HG02938 (cell line): ENCODE measurements around the gene LEMD3.
A peak's percentile ranks its signal among the peaks of the same experiment; 100 is the strongest.
"Not testable (repeated sequence)": the region's sequence is repeated elsewhere in the genome, so short reads cannot be mapped to it uniquely, and the experiment has no call there.

Source experiments
- ATAC-seq: cut with Tn5 transposase; IDR thresholded peaks from one replicate; pipeline ENCODE4 v1.9.1; 2021; ENCODE audit warnings: mild to moderate bottlenecking, moderate library complexity; ENCODE audit not compliant: unreplicated experiment

LEMD3 gene

DNA sequence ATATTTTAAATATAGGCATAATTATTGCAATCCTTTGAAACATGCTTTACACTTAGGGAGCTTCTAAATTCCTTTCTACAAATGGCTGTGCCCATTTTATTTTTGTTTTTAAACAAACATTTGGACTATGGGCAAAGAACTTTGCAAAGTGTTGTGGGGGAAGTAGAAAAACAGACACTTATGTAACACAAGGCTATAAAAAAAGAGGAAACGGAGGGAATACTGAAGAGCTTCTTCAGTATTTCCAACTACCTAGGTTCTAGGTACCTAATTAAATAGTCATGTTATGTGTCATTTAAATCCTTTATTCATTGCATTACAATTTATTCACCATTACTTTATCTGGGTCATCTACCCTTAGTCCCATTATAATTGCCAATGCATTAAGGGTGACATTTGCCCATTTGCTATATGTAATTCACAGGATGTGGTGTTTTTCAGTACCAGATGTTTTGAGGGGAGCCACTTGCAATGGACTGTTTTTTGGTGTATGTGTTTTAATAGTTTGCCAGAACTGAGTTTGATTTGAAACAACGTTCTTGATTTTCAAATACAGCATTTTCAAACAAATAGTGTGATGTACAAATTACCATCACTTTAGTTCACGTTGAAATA lies 107.6 kb downstream of the LEMD3 start:
- no peak for ATAC-seq

DNA sequence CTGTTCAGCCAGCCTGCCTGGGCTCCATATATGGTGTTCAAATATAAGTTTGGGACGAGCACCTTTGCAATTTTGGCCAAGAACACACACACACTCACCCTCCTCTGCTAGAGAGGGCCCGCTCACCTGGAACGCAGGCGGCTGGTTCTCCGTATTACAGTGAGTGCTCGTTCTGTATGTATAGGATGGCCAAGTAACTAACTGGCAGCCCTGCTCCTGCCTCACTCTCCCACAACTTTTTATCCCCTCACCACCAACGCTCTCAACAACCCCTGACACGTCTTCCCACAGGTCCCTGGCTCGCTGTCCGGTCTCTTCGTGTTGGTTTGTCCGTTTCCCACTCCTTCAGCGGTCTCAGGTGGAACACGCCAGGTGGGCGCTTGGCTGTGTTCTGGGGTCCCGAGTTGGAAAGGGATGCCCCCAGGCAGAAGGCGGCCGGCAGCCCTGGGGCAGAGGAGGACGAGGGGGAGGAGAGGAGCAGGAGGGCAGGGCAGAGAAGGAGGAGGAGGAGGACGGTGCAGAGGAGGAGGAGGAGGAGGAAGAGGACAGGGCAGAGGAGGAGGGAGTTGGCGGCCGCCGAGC lies 108.7 kb downstream of the LEMD3 start:
- no peak for ATAC-seq

DNA sequence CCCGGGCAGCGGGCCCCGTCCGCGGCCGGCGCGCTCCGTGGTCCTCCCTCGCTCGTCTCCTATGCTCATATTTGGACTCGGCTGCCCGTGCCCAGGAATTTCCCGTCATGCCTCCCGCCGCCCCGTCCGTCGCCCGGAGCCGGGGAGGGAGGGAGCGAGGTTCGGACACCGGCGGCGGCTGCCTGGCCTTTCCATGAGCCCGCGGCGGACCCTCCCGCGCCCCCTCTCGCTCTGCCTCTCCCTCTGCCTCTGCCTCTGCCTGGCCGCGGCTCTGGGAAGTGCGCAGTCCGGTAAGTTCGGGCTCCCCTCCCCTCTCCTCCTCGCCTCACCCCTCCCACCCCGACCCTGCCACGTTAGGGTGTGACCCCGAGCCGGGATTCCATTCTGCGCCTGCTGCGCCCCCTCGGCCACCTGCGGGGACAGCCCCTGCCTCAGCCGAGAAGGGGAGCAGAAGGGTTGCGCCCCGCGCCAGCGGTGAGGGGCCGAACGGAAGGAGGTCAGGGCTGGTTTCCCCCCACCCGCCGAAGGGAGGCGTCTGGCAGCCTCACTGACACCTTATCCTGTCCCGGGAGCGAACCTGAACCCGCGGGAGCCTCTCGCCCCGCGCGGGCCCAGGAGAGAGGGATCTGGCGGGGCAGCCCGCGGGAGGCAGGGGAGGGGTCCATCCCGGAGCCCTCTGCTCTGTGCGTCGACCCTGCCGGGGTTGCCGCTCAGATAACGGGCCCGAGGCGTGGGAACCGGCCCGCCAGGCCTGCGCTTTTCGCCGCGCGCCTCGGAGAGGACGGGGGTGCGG lies 109.4 kb downstream of the LEMD3 start, which contains the start of gene MSRB3:
Gene MSRB3, plus strand, starts transcription at position 108 of the 793 bp plus-strand sequence. CDS start 29,897 bp downstream, outside the sequence.
- ATAC-seq = peak; percentile 66

DNA sequence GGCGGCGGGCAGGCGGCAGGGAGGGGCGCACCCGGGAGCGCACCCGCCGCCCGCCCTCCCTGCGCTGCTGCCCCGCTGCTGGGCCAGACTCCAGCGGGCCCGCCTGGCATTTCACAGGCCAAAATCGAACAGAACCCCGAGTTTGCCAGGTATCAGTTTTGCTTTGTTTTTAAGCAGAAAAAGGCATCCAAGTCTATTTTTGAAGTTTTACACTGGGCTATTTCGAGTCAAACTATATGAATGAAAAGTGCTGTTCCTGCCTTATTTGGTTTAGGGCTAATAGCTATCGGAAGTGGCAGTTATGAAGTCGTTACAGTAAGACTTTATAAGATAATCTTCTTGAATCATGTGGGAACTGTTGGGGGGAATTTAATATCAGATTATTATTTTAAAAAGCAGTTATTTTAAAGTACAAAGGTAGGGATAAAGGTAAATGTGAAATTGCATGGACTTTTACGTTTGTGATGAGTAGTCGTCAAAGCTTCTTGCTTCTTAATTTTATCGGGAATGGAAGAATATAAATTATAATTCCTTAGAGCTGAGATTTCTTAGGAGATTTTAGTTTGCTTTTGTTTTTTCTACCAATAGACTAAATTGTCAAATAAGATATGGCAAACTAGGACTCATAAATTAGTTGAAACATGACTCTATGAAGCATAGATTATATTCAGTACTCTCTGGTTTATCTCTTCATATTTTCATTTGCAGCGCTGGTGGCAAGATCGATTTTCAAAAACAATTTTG lies 110.2 kb downstream of the LEMD3 start:
- ATAC-seq = peak; percentile 23

DNA sequence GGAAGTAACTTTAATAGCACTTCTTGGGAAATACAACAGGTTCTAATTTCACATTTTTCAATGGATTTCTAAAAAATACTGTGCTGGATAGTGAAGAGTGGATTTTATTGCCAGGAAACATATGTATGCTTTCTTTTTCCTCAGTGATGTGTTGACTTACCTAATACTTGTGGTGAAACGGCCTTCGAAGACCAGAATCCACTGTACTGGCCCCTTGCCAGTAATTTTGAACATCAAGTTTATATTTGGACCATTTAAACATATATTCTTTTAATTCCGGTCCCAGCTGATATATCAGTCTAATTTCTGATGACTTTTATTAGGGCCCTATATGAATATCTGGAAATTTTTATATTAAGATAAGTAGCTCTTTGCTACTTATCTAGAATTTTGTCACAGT lies 110.9 kb downstream of the LEMD3 start:
- ATAC-seq = no peak

DNA sequence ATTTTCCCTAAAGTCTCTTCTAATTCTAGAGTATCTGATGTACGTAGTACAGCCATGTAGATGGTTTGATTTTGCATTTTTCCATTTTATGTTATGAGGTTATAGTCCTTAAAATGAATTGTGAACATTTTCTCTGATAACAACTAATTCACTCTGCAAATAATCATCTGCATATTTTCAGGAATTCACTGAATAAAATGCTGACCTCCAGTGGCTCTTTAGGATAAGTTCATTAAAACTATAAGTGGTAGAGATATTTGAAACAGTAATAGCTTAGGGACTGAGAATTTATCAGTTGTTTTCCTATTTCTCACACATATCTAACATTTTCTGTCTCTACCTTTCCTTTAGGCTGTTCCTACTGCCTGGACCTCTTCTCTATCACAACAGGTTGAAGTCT lies 113.5 kb downstream of the LEMD3 start:
- ATAC-seq = no peak

DNA sequence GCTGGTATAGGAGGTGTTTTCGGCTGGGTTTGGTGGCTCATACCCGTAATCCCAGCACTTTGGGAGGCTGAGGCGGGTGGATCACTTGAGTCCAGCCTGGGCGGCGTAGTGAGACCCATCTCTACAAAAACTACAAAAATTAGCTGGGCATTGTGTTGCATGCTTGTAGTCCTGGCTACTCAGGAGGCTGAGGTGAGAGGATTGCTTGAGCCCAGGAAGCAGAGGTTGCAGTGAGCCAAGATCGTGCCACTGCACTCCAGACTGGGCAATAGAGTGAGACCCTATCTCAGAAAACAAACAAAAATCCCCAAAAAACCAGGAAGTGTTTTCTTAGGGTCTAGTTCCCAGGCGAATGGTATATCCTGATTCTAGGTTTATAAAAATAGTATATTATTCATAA lies 116.1 kb downstream of the LEMD3 start:
- ATAC-seq = not testable (repeated sequence)

DNA sequence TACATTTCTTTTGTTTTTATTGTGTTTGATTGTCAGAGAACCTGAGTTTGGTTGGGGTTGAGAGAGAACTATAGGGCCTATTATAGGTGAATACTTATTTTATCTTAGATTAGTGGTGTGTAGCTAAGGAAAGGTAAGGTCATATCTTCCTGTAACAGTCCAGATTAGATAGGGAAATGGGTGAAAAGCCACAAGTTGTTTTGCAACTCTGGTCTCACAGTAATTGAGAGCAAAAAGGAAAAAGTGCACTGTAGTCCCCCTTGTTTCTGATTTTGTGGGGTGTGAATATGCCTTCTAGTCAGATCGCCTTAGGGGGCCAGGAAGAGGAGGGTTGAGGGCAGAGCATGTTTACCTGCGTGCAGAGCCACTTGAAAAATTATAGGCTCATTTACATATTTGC lies 118.0 kb downstream of the LEMD3 start:
- ATAC-seq = no peak

DNA sequence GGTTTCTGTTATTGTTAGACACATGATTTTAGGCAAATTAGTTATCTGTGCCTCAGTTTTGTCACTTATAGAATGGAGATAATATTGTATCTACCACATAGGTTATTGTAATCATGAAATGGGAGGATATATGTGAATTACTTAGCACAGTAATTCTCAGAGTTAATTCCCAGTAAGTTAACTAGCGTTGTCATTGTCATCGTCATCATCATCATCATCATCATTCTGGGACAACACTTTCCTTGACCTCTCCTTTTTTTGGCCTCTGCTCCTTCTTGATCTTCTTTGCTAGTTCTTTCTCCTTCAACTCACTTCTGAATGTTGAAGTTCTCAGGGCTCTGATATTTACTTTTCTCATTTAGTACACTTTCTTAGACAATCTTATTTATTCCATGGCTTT lies 122.9 kb downstream of the LEMD3 start:
- ATAC-seq = no peak

DNA sequence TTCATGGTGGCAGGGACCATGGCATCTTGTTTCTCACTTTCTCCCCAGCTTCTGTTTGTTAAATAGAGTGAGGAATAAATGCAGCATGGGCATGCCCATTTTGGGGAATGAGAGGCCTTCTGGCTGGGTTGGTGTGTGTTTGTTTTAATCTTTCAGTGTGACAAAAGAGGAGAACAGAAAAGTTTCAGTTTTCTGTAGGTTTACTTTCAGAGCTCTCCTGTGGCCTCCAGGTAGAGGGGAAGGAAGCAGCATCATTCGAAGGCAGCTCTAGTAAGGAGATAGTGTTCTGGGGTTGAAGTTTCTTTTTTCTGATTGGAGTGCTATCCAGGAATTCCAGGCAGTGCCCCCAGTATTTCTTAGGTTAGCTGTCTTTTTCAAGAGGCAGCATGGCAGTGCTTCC lies 124.4 kb downstream of the LEMD3 start:
- no peak for ATAC-seq

DNA sequence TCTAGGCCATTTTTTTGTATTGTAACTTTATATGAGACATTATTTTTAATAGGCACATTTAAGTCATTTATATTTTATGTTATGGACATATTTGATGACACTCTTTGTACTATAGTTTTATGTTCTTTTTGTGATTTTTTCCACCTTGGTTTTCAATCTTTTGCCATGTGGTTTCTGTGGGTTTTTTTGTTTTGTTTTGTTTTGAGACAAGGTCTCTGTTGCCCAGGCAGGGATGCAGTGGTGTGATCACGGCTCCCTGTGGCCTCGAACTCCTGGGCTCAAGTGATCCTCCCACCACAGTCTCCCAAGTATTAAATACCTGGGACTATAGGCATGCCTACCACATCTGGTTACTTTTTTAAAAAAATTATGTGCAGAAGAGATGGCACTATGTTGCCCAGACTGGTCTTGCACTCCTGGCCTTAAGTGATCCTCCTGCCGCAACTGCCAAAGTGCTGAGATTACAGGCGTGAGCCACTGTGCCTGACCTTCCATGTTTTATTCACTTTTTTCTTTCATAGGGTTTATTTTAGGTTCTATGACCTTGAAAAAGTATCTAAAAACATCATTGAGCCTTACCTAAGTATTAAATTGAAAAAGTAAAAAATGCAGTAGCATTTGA lies 125.4 kb downstream of the LEMD3 start:
- no peak for ATAC-seq

DNA sequence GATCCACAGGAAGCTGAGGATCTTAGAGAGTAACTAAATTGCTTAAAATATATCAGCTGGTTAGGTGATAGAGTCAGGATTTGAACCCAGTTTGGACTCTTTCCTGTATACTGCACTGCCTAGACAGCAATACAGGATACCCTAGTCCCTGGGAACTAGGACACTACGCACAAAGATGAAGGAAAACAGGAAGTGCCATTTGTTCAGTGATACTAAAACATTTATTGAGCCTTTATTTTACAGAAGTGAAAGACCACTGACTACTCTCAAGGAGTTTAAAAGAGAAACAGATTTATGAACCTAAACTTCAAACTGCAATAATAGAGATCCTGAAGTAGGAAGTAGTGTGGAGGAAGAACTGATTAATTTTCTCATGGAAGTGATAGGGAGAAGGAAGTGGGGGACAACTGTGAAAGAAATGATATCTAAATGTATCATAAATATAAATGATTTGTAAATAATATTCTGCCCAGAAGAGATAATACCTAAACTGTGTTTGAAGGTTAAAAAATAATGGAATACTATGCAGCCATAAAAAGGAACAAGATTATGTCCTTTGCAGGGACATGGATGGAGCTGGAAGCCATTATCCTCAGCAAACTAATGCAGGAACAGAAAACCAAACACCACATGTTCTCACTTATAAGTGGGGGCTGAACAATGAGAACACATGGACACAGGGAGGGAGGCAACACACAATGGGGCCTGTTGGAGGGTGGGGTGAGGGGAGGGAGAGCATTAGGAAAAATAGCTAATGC lies 127.3 kb downstream of the LEMD3 start:
- no peak for ATAC-seq
